ENCODE data around the gene KRT4.
"Not testable (repeated sequence)": the region's sequence is repeated elsewhere in the genome, so short reads cannot be mapped to it uniquely, and the experiment has no call there.

KRT4 gene

DNA sequence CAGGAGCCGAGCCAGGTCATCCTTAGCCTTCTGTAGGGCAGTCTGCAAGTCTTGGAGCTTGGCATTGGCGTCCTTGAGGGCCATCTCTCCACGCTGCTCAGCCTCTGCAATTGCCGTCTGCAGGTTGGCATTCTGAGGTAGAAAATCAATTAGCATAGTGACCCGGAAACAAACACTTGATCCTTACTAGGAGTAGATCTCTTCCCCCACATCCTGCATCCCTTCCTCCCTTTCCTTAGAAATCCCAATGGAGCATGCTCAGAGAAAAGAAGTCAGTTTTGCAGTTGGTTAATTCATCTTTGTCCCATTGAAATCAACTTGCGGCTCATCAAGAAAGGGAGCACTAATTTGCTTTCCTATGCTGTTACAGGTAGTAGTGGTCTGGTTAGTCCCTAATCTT, 42.8 kb downstream of the KRT4 start:
- no peak for DNase-seq

DNA sequence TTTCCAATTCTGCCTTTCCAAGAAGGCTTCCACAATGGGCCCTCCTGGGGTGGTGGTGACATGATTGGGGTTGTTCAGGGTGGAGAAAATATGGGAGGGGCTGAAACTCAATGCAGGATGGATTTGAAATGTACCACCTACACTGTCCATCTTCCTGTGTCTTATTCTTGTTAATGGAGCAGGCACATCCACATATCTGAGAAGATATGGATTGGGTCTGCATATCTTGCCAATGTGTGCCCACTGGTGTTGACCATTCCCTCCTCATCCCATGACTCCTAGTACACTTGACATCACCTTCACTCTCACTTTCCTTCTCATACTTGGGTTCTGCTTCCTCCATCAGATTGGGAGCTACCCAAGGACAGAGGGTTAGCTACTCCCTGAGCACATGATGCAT, 44.0 kb downstream of the KRT4 start:
- DNase-seq, result no peak

- no peak for DNase-seq
These were observed 44.6 kb downstream of the KRT4 start for GRCh38 chr12:52769354-52769753.

DNA sequence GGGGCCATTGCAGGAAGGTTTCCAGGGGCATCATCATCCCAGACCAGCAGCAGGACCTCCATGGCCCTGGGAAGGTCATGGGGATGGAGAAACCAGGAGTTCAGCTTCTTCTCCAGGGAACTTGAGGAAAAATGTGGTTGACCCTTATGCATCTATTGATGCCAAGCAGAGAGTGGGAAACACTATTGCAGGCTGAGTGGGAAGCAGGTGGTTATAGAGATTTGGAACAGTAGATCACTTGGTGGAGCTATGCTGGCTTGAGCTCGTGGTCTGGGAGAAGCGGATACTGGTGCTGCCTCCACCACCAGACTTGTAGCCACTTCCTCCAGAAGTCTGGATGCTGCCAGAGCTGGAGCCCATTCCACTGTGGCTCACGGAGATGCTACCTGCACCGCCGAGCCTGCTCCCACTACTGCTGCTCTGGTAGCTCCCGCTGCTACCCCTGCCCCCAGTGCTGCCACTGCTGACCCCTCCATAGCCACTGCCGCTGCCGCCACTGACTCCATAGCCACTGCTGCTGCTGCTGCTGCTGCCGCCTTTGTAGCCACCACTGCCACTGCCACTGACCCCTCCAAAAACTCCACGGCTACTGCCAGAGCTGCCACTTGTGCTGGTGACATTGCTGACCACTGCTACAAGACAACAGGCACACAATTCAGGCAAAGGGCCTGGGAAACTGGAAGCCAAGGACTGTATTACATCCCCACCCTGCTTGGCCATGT, 45.3 kb downstream of the KRT4 start:
- no peak for DNase-seq

DNA sequence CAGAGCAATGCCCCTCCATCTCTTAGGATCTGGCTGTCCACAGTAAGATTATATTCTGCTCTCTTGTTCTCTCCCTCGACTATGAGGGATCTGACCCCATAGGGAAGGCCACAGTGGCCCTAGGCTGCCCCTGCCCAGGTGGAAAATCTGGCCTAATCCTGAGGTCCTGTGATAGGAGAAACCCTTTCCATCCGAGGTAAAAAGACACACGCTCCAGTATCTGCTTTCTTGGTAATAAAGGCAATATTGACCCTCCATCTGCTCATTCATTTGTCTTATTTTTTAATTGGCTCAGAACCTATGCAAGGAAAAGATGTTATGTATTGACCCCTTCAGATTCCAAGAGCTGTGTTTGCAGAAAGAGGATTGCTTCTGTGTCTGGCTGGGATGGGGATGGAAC, 46.5 kb downstream of the KRT4 start:
- no peak for DNase-seq

DNA sequence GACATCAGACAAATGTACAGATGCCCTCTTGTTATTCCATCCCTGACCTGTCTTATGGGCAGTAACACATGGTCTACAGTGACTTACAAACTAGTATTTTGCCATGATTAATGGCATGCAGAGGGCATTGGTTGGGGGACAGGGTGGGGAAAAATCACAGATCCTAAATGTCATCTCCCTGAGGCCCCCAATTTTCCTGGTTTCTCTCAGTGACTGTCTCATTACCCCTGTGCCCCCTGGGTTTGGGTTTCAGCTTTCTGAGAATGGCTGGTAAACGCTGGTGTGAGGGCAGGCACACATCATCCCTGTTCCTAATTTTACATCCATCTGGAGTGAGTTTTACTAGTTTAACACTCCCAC, 46.9 kb downstream of the KRT4 start:
- no peak for DNase-seq

DNA sequence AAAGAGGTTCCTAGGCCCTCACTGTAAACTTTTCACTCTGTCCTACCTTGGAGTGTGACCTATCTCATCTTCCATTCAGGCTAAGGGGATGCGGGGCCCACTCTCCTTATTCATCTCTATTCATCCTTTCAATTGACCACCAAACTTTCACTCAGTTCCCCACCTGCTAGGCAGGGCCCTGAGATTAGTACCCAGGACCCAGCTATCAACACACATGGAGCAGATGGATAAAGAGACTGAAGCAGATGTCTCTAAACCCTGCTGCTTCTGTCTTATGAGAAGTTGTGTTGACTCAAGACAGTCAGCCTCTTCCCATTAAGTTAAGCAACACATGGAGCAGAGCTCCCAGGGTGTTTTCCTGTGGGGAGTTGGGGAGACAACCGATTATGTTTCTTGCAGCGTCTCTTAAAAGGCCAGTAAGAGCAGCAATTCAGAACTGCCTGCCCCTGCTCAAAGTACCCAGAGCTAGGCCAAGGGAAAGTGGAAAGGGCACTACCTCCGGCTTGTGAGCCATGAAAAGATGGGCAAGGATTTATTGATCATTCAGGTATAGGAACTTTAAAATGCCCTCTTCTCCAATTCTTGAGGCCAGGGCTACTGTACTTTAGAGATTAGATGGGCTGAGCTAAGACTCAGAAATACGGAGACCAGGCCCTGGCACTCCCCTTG, 47.4 kb downstream of the KRT4 start:
- DNase-seq, result no peak

- DNase-seq, result no peak
These were observed 48.2 kb downstream of the KRT4 start for GRCh38 chr12:52765702-52766101.

DNA sequence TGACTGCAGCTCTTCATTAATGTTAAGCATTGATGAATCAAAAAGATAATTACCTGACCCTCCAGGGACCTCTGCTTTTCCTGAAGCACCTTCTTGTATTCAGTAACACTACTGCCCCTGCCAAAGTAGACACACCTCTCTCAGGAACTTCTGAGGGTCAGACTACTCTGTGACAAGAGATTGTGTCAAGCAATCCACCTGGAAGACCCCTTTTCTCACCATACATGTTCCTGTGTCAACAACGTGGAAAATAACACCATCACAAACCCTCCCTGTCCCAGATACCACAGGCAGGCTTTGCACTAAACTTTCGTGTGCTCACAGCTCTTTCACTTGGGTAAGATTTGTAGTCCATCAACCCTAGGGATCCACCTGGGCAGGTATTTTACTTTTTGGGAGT, 49.9 kb downstream of the KRT4 start:
- no peak for DNase-seq

GRCh38 chr12:52763036-52763659, 50.8 kb downstream of the KRT4 start:
- no peak for DNase-seq

GRCh38 chr12:52761802-52762201, 52.1 kb downstream of the KRT4 start:
- no peak for DNase-seq

- not testable (repeated sequence) for DNase-seq
These were observed 52.7 kb downstream of the KRT4 start for GRCh38 chr12:52761218-52761617.

- no peak for DNase-seq
These were observed 53.3 kb downstream of the KRT4 start for GRCh38 chr12:52760623-52761022.

DNA sequence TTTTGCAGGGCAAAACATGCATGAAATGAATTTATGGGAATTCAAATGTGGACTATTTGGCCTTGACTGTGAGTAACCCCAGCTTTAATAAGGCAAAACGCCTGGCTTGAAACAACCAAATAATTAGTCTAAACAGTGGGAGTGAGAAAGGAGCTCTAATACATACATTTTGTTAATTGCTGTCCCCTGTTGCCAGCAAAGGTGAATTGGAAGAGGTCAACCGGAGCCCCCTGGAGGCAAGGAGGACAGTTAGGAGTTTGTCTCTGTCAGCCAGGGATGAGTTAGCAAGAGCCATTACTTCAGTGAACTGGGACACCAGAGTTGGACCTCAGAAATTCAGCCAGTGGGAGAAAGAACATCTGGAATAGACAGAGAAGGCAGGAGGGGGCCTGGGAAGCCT, 54.2 kb downstream of the KRT4 start:
- no peak for DNase-seq

DNA sequence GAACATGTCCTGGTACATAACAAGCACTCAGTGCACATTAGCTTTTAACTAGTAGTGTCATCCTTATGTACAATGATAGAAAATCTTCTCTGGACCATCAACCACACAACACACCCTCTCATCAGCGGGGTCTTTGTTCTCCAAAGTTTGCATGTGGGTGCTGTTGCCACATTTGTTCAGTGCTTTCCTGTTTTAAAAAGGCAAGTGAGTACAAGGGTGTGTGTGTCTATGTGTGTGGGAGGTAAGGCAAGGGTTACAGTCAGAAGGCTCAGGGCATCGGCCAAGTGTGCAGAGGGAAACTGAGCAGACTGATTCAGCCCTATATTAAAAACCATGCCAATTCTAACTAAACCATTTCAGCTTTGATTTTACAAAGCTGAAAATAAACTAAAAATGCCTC, 54.7 kb downstream of the KRT4 start:
- no peak for DNase-seq

GRCh38 chr12:52757449-52758176, 56.3 kb downstream of the KRT4 start:
- no peak for DNase-seq

Measured in effector CD4-positive, alpha-beta T cell (primary cell).